ENCODE results near the gene PRDM10. TPM values are rescaled to one million over a fixed set of nuclear protein-coding genes. Genes with fewer than 3 reads are reported as not detected.
"Not testable (repeated sequence)": the region's sequence is repeated elsewhere in the genome, so short reads cannot be mapped to it uniquely, and the experiment has no call there.

The PRDM10 gene
- total RNA-seq, 3 donors from 2014 or later = 12.1 to 17.9 (median 14.0) TPM

GRCh38 chr11:129888451-129888850 lies 114.2 kb downstream of the PRDM10 start:
- no peak overlapping the region for H3K4me3 ChIP-seq
- intact Hi-C loops (cut with DNase I, micrococcal nuclease) = no loop called here
- DNase-seq (no peak), ATAC-seq (no peak)
- H3K9me3 ChIP-seq = no peaks in the 10 kb centered on the region
- H3K36me3 ChIP-seq (ENCODE audit: low read depth) = peaks cover 14% of the 10 kb centered on the region
- no peaks in the 10 kb centered on the region for H3K4me1 ChIP-seq (ENCODE audit: low read depth)
- TF ChIP-seq CTCF (IDR thresholded peaks at IDR 0.05) = no peak

GRCh38 chr11:129885381-129885780 lies 117.3 kb downstream of the PRDM10 start:
- no peak for ATAC-seq

GRCh38 chr11:129884581-129884980 lies 118.1 kb downstream of the PRDM10 start:
- H3K9me3 ChIP-seq = no peaks in the 10 kb centered on the region
- no peak for DNase-seq
- H3K4me3 ChIP-seq = no peak overlapping the region
- intact Hi-C loops (cut with DNase I, micrococcal nuclease) = no loop called here
- no peak for TF ChIP-seq CTCF (IDR thresholded peaks at IDR 0.05)
- no peak for ATAC-seq
- H3K36me3 ChIP-seq (ENCODE audit: low read depth) = peaks cover 20% of the 10 kb centered on the region
- H3K4me1 ChIP-seq (ENCODE audit: low read depth) = no peaks in the 10 kb centered on the region

More at GRCh38 chr11:129885381-129885780, 117.3 kb downstream of the PRDM10 start:
- TF ChIP-seq CTCF (IDR thresholded peaks at IDR 0.05) = no peak
- DNase-seq = no peak
- peaks cover 20% of the 10 kb centered on the region for H3K36me3 ChIP-seq (ENCODE audit: low read depth)
- H3K4me1 ChIP-seq (ENCODE audit: low read depth) = no peaks in the 10 kb centered on the region
- H3K4me3 ChIP-seq = no peak overlapping the region
- H3K9me3 ChIP-seq = no peaks in the 10 kb centered on the region
- intact Hi-C loops (cut with DNase I, micrococcal nuclease) = no loop called here

GRCh38 chr11:129881570-129882170 lies 121.0 kb downstream of the PRDM10 start:
- TF ChIP-seq CTCF (IDR thresholded peaks at IDR 0.05) = no peak
- peak in 2 of 3 donors; percentile 55 for DNase-seq
- intact Hi-C loops (cut with DNase I, micrococcal nuclease) = no loop called here
- peak; percentile 75 for ATAC-seq
- H3K4me1 ChIP-seq (ENCODE audit: low read depth) = no peaks in the 10 kb centered on the region
- H3K4me3 ChIP-seq = no peak overlapping the region
- H3K36me3 ChIP-seq (ENCODE audit: low read depth) = peaks cover 6% of the 10 kb centered on the region
- no peaks in the 10 kb centered on the region for H3K9me3 ChIP-seq

- ATAC-seq (no peak), DNase-seq (no peak)
- Histone ChIP-seq H3K4me1 (ENCODE audit: low read depth) (no peaks in the 10 kb centered on the region), H3K4me3 (no peak overlapping the region), H3K36me3 (ENCODE audit: low read depth) (peaks cover 17% of the 10 kb centered on the region), H3K9me3 (no peaks in the 10 kb centered on the region)
- no peak for TF ChIP-seq CTCF (IDR thresholded peaks at IDR 0.05)
- intact Hi-C loops (cut with DNase I, micrococcal nuclease) = no loop called here
Observed at GRCh38 chr11:129880311-129880710, 122.3 kb downstream of the PRDM10 start.

GRCh38 chr11:129871914-129872313 lies 130.7 kb downstream of the PRDM10 start:
- DNase-seq (no peak), ATAC-seq (no peak)
- intact Hi-C loops (cut with DNase I, micrococcal nuclease) = no loop called here
- H3K4me1 ChIP-seq (ENCODE audit: low read depth) = no peaks in the 10 kb centered on the region
- H3K4me3 ChIP-seq = no peak overlapping the region
- no peak for TF ChIP-seq CTCF (IDR thresholded peaks at IDR 0.05)
- H3K9me3 ChIP-seq = no peaks in the 10 kb centered on the region
- peaks cover 33% of the 10 kb centered on the region for H3K36me3 ChIP-seq (ENCODE audit: low read depth)

- H3K4me1 ChIP-seq (ENCODE audit: low read depth); ATAC-seq; DNase-seq; H3K4me3 ChIP-seq; H3K9me3 ChIP-seq; intact Hi-C loops (cut with DNase I, micrococcal nuclease): not testable (repeated sequence)
- peaks cover 13% of the 10 kb centered on the region for H3K36me3 ChIP-seq (ENCODE audit: low read depth)
Observed at GRCh38 chr11:129868626-129869025, 134.0 kb downstream of the PRDM10 start.

All from mucosa of descending colon (tissue), 3 donors.